ENCODE results near the gene STAB1.
"Not testable (repeated sequence)": the region's sequence is repeated elsewhere in the genome, so short reads cannot be mapped to it uniquely, and the experiment has no call there.

STAB1 gene

GRCh38 chr3:52525680-52526561, 30.8 kb downstream of the STAB1 start:
- no peak for DNase-seq

GRCh38 chr3:52526671-52527038, 31.5 kb downstream of the STAB1 start:
- not testable (repeated sequence) for DNase-seq

DNA sequence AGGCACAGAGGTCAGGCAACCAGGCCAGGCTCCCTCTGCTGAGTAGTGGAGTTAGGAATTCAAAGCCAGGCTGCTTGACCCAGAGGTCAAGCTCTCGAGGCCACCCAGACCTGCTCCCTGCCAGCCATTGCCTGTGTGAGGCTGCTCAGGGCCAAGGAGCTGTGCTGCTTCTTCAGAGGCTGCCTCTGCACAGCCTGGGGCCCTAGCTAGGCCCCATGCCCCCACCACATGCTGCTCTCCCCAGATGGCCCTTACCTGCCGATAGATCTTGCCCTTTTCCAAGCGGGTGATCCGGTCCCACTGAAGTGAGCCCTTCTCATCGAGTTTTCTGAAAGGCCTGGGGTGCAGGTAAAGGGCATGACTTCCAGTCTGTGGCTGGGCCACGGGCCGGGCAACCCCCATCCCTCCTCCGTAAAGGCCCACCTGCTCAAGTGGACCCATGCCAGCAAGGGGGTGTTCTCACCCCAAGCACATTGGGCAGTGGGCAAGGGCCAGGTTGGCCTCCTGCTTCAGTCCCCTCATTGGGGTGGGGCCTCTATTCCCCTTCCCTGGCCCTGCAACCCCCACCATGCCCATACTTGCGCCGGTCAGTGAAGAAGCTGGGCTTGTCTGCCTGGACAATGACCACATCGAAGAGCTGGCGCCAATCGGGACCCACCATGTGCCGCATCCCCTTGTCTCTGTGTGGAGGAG, 32.0 kb downstream of the STAB1 start:
- no peak for DNase-seq

- no peak for DNase-seq
Observed at GRCh38 chr3:52527732-52528585, 32.8 kb downstream of the STAB1 start.

DNA sequence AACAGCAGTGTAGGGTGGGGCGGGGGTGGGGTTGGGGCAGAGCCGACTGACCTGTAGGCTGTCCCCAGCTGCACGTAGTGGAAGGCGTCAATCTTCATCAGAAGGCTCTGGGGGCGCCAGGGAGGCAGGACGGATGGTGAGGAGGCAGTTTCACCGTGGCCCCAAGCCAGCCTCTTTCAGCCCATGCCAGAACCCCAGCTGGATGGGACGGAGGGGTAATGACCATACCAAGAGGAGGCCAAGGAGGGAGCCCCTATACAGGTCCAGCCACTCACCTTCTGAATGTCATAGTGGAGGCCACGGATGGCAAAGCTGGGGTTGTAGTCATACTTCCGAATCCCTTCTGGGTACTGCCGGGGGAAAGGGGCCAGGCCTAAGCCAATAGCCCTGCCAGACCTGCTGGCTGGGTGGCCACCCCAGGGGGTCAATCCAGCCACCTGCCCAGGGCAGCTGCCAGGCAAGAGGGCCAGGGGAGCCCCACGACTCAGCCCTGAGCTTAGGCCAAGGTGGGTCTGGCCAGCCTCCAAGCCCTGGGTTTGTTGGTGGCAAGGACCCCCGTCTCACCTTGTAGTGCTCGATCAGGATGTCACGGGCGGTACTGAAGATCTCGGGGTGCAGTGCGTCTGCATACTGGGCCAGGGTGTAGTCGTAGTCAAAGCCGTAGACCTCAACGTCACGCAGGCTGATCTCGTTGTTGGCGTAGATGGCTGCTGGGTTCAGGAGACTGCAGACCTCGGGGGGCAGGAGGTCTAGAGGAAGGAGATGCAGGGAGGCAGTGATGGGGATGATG, 33.6 kb downstream of the STAB1 start:
- DNase-seq = no peak

- DNase-seq = no peak
Observed at GRCh38 chr3:52529376-52530333, 34.5 kb downstream of the STAB1 start.

GRCh38 chr3:52530918-52531826, 36.0 kb downstream of the STAB1 start:
- no peak for DNase-seq

- no peak for DNase-seq
Observed at GRCh38 chr3:52531860-52532516, 36.9 kb downstream of the STAB1 start.

DNA sequence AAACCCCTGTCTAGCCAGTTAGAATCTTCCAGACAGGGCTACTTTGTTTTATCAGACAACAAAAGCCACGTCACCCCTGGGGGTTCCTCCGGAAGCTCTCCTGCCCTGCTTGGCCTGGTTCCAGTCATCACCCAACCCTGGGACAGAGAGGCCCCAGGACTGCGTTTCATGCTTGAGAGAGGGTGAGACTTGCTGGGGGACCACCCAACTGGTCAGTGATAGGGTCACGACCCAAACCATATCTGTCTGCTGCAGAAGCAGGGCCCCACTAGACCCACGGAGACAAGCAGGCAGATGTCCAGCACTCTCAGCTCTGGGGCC, 37.3 kb downstream of the STAB1 start:
- peak; percentile 60 for DNase-seq

DNA sequence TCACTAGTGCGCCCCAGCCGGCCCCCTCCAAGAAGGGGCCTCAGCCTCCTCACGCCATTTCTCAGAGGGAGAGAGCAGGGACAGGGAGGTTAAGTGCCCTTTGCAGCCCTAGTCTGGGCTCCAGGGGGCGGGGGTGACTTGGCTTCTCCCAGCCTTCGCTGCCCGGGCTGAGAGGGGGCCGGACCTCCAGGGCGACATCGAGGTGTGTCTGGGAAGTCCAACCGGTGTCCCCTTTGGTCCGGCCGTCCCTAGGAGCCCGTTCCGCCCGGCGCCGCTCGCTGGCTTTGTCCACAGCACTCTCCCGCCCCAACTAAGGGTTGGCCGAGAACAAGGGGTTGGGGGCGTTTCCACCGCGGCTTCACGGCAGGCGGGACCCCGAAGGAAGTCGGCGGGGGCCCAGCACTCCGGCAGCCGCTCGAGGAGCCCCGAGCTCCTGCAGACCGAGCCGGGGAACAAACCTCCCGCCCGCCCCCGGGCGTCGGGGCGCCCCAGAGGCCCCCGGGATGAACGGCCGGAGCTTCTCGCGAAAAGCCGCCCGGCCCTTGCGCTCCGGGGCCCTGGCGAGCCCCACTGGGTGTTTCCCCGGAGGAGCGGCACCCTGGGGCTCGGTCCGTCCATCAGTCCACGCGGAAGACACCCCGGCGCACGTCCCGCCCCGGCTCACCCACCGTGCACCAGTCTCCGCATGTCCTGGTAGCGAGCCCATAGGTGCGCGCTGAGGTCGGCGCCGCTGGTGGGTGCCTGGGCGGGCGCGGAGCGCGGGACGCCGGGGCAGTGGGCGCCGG, 37.9 kb downstream of the STAB1 start:
- DNase-seq = no peak

DNA sequence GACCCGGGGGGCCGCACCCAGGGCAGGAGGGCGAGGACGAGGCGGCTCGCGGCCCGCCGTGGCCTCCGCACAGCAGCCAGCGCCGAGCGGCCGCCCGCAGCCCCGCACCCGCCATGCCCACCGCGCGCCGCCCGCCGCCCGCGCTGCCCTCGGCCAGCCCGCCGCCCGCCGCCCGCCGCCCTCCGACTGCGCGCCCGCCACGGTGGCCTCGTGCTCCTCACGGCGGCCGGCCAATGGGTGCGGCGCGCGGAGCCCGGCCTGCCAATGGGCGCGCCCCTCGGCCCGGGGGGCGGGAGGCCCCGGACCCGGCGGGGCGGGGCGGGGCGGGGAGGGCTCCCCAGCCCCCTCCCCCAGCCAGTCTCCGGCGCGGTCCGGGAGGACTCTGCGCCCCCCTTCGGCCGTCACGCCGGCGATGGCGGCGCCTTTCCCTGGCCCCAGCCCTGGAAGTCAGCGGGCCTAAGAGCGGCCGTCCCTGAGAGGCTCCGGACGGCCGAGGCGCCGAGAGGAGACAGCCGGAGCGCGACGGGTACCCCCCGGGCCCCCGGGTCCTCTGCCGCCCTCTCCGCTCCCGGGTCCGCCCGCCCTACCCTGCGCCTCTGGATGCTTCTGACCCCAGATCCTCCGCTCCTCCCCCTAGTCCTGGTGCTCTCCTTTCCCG, 38.6 kb downstream of the STAB1 start, which contains the start of gene NT5DC2:
Gene NT5DC2, minus strand, starts transcription at position 235 of the 658 bp plus-strand sequence. Its CDS starts 120 bp downstream, at position 115.
- DNase-seq = peak; percentile 85

DNA sequence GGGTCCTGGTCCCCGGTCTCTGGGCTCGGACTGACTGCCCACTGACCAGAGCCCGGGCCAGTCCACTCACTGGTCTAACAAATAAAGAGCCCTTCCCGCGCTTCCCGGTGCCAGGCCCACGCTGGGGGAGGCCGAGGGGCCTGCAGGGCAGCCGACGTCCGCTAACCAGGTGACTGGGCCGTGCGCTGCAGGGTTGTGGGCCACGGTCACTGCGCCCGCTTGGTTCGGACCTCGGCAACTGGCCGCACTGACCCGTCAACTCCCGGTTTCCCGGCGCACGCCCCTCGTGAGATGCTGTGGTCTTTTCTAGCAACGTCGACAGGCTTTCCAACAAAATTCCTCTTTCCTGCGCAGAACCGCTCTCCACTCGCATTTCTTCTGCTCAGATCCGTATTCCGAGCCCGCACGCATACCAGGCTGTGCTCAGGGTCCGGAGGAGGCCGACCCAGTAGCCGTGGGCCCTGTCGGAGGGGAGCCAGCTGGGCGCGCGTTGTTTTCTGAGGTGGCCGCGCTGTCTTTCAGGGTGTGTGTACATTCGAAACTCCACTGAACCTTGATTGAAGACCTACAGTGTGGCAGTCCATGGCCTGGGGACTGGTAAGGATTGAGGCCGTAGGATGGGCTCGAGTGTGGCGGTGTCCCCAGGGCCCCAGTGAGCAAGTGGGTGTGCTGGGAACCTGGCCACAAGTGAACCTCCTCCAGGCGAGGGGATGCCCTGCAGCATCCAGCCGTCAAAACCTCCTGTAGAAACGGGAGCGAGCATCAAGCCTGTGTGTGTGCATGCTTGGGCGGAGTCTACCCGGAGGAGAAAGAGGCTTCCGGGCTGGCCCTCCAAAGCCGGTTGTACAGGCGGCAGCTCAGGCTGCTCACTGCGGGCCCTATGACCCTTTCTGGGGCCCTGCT, 39.4 kb downstream of the STAB1 start:
- DNase-seq = peak; percentile 42

DNA sequence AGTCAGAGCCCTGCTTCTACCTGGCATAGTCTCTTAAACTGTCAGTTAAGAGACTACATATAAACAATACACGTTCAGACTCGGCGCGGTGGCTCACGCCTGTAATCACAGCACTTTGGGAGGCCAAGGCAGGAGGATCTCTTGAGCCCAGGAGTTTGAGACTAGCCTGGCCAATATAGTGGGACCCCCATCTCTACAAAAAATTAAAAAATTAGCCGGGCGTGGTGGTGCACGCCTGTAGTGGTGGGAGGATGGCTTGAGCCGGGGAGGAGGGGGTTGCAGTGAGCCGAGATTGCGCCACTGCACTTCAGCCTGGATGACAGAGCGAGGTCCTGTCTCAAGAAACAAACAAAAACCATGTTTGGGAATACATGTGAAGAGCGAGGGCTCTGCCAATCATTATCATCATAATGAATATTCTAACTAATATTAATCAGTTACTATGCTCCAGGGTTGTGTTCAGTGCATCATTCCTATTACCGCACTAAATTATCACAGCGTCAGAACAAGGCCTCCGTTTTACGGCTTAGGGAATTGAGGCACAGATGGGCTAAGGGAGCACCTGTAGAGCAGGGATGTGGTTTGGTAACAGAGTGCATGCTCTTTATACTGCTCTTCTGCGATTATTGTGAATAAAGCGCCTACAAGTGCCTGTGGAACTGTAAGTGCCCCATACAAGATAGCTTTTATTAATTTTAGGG, 40.4 kb downstream of the STAB1 start:
- no peak for DNase-seq

- DNase-seq = no peak
Observed at GRCh38 chr3:52536112-52536368, 40.9 kb downstream of the STAB1 start.

DNA sequence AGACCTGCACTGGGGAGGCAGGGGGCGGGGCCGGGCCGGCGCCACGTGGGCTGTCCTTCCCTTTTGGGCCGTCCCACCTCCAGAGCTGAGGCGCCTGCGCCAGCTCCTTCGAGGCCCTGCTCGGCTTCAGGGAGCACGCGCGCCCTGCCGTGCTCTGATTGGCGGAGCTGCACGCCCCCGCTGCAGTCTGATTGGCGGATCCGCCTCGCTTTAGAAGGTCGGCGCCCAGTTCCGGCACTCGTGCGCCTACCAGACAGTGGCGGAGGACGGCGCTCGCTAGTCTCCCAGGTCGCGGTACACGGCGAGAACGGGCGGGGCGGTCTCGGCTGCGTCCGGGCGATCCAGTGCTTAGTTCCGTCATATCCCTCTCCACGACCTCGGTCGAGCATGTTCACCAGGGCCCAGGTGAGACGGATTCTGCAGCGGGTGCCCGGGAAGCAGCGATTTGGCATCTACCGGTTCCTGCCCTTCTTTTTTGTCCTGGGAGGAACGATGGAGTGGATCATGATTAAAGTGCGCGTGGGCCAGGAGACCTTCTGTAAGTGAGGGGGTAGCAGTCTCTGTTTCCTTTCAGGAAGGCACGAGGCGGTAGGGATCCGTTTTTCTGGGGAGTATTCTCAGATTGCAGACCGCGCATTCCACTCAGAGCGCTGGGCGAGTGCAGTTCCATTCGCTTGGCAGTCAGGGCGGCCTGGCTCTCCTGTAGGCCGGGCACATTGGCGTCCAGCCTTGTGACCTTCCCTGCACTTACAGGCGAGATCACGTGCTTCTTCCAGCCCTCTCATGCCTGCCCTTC, 41.4 kb downstream of the STAB1 start, which contains the start of gene UQCC5:
Gene UQCC5, plus strand, starts transcription at position 237 of the 796 bp plus-strand sequence. Its CDS starts 151 bp downstream, at position 388.
- peak; percentile 99 for DNase-seq

All from fibroblast of skin of abdomen (primary cell).